Astrocyte of the spinal cord (primary cell): ENCODE measurements around the gene CDPF1.

Source experiments
- DNase-seq: peaks from one replicate; pipeline ENCODE4 v3.0.0; 2011; ENCODE audit warnings: low read depth, low spot score
- H3K4me3 ChIP-seq: 2 replicates; pipeline ENCODE4 v1.5.1; 2011; ENCODE audit warnings: low read depth, mild to moderate bottlenecking, low read length, moderate library complexity
- in situ Hi-C: cut with HindIII; loops from 2 replicates; pipeline ENCODE4 v1.10.0; 2017; ENCODE audit warnings: low sequenced_read_pairs
- TF ChIP-seq, protein P1 (sequence below): IDR thresholded peaks from 2 replicates; pipeline ENCODE4 v1.5.1; 2012; ENCODE audit warnings: low read depth, mild to moderate bottlenecking, low read length, inconsistent platforms

Gene CDPF1

DNA sequence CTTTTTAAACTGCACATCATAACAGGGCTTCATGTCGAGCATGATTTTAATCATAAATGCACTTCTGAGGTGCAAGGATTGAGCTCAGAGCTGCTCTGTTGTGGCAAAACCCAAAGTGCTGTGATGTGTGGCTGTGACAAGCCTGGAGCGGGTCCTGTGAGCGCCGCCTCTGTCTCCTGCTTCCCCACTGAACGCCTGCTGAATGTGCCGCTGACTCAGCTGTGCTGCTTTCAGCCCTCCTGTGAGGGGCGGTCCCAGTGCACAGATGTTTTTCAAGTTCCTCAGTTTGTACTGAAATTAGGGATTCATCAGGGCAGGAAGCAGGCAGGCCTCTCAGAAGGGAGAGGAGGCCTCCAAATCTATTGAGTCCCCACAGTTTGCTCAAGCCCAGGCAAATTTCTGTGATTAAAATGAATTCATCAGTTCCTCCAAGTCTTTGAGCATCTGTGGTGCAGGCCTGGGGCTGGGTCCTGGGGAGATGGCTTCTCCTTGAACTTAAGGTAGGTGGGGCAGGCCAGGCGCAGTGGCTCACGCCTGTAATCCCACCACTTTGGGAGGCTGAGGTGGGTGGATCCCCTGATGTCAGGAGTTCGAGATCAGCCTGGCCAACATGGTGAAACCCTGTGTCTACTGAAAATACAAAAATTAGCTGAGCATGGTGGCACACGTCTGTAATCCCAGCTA lies 43.6 kb upstream of the CDPF1 start:
- H3K4me3 ChIP-seq, result no peak overlapping the region
- in situ Hi-C loops, result no loop called here
- TF ChIP-seq, protein P1, sequence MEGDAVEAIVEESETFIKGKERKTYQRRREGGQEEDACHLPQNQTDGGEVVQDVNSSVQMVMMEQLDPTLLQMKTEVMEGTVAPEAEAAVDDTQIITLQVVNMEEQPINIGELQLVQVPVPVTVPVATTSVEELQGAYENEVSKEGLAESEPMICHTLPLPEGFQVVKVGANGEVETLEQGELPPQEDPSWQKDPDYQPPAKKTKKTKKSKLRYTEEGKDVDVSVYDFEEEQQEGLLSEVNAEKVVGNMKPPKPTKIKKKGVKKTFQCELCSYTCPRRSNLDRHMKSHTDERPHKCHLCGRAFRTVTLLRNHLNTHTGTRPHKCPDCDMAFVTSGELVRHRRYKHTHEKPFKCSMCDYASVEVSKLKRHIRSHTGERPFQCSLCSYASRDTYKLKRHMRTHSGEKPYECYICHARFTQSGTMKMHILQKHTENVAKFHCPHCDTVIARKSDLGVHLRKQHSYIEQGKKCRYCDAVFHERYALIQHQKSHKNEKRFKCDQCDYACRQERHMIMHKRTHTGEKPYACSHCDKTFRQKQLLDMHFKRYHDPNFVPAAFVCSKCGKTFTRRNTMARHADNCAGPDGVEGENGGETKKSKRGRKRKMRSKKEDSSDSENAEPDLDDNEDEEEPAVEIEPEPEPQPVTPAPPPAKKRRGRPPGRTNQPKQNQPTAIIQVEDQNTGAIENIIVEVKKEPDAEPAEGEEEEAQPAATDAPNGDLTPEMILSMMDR, result no peak
- peak; percentile 59 for DNase-seq

DNA sequence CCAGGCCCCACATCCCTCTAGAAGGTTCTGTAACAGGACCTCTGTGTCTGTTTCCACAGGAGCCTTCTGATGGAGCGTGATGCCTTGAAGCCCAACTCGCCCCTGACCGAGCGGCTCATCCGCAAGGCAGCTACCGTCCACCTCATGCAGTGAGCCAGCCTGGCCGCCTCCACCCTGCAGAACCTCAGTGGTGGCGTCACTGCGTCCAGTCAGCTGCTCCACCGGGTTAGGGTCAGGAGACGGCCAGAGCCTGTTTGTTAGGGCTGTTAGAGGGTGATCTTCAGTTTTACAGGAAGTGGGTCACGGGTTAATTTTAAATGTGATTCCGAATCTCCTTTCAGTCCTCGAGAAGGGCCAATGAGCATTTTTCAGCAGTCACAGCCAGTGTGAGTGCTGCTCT lies 42.6 kb upstream of the CDPF1 start:
- TF ChIP-seq, protein P1, result no peak
- DNase-seq, result no peak
- H3K4me3 ChIP-seq, result no peak overlapping the region
- in situ Hi-C loops, result no loop called here

DNA sequence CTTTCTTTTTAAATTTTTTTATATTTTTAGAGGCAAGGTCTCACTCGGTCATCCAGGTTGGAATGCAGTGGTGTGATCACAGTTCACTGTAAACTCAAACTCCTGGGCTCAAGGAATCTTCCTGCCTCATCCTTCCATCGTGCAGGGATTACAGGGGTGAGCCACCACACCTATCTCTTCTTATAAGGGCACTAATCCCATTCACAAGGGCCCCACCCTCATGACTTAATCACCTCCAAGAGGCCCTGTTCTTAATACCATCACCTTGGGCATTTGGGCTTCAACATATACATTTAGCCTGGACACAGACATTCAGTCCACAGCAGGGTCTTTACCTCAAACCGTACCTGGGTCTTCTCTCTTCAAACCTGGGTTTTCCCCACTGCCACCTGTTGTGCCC lies 42.1 kb upstream of the CDPF1 start:
- in situ Hi-C loops, result no loop called here
- H3K4me3 ChIP-seq, result no peak overlapping the region
- TF ChIP-seq, protein P1, result no peak
- DNase-seq, result no peak

DNA sequence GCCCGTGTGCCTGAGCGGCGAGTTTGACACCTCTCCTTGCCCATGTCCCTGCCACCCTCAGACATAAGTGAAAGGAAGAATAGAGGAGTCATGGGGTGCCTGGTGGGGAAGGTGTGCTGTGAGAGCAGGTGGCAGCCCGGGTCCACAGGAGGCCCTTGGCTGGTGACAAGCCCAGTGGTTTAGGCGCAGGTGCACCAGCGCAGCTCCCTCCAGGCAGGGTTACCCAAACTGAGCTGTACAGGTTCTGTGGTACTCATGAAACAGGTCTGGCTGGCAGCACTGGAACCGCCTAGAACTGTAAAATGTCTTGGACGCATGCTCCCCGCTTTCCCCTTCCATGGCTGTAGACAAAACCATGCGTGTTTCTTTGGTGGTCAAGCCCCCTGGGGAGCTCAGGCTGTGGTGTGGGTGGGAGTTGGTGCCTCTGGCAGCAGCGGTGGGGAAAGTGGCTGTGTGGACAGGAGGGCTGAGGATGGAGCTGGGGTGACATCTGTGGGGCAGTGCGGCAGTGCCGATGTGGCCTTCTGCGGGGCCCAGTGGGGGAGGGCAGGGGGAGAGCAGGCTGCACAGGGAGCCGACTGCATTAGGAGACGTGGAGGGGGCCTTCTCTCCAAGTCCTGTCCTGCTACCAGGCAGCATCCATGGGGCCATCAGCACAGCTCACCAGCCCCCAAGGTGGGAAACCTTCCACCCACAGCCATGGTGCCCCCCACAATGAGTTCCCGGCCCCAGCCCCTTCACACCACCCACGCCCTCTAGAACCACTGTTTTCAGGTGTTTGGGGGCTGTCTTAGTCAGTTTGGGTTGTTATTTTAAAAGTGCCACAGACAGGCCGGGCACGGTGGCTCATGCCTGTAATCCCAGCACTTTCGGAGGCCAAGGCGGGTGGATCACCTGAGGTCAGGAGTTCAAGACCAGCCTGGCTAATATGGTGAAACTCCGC lies 41.0 kb upstream of the CDPF1 start:
- H3K4me3 ChIP-seq, result no peak overlapping the region
- TF ChIP-seq, protein P1, result no peak
- in situ Hi-C loops, result no loop called here
- DNase-seq, result no peak

DNA sequence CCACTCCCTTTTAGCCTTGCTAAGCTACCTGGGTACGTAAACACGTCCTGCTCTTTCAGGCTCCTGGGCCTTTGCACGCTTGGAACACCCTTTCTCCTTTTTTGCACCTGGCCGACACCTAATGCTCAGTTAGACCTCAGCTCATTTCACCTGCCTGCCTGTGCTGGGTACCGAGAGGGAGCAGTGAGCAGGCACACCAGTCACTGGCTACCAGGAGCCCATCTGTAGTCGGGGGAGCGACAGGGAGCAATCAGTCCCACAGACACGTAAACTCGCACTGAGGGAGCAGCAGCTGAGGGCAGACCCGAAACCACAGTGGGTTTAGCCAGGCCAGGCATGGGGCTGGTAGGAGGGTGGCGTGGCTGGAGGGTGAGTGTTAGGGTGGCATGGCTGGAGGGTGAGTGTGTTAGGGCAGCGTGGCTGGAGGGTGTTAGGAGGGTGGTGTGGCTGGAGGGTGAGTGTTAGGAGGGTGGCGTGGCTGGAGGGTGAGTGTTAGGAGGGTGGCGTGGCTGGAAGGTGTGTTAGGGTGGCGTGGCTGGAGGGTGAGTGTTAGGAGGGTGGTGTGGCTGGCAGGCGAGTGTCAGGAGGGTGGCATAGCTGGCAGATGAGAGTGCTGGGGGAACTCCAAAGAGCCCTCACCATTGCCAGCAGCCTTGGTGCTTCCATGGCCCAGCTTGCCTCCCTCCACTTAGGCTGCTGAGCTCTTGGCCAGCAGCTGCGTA lies 40.2 kb upstream of the CDPF1 start:
- no peak overlapping the region for H3K4me3 ChIP-seq
- DNase-seq, result no peak
- in situ Hi-C loops, result no loop called here
- TF ChIP-seq, protein P1, result no peak

DNA sequence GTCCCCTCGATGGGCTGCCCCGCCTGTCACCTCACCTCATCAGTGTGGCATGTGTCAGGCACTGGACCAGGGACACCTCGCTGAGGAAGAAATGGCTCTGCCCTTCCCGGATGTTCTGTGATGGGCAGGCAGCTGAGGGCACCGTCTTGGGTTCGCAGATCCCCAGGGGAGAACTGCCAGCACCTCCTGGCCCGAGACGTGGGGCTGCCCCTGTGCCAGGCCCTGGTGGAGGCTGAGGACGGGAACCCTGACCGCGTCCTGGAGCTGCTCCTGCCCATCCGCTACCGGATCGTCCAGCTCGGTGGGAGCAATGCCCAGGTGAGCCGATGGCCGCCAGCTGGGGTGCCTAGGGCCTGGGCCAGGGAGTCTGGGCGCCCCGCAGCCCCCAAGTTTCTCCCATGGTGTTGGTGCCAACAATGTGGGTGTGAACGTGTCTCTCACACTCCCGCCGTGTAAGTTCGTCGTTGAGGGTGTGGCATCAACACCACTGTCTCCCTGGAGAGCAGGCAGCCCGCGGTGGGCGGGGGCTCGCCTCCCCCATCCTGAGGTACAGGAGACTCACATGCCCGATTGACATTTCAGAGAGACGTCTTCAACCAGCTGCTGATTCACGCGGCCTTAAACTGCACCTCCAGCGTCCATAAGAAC lies 39.3 kb upstream of the CDPF1 start:
- in situ Hi-C loops, result no loop called here
- no peak for DNase-seq
- TF ChIP-seq, protein P1, result no peak
- no peak overlapping the region for H3K4me3 ChIP-seq
